MCF 10A (cell line): Measurements from ENCODE around the gene UQCC2. TPM values are rescaled to one million over a fixed set of nuclear protein-coding genes. Genes with fewer than 3 reads are reported as not detected.

Source experiments
- BruUV-seq: library from RNA; stranded (reverse); fragments of 400-500 nt; replicated peaks from 2 replicates; lab custom pipeline; 2021; lab: Mats Ljungman, UMichigan
- CTCF ChIA-PET: fragments of 300-600 bp; sonication (Branson Sonifier 250); formaldehyde crosslinking; extraction: SDS; loops from one replicate; lab custom pipeline; 2021; ENCODE audit warnings: antibody characterized with exemption, inconsistent platforms; lab: Yijun Ruan, JAX
- POLR2A ChIA-PET: fragments of 300-600, 350-650 bp; sonication (Branson Sonifier 250); formaldehyde crosslinking; extraction: SDS; loops from one replicate; lab custom pipeline; 2020; ENCODE audit warnings: antibody characterized with exemption, inconsistent platforms; lab: Yijun Ruan, JAX
- DNase-seq: peaks from one replicate; pipeline ENCODE4 v3.0.0-alpha.2; 2018; ENCODE audit not compliant: unreplicated experiment
- H3K27ac Mint-ChIP-seq: one replicate; pipeline ENCODE4 v1.8.0; 2022; ENCODE audit warnings: mild to moderate bottlenecking, low read depth, mixed read lengths; ENCODE audit not compliant: unreplicated experiment
- H3K27me3 Mint-ChIP-seq: one replicate; pipeline ENCODE4 v1.8.0; 2022; ENCODE audit warnings: mixed read lengths; ENCODE audit not compliant: insufficient read depth, unreplicated experiment
- H3K36me3 Mint-ChIP-seq: one replicate; pipeline ENCODE4 v1.8.0; 2022; ENCODE audit warnings: mild to moderate bottlenecking, moderate library complexity, mixed read lengths; ENCODE audit not compliant: insufficient read depth, unreplicated experiment
- H3K4me1 Mint-ChIP-seq: one replicate; pipeline ENCODE4 v1.8.0; 2022; ENCODE audit warnings: mixed read lengths; ENCODE audit not compliant: insufficient read depth, unreplicated experiment
- H3K4me3 Mint-ChIP-seq: one replicate; pipeline ENCODE4 v1.8.0; 2022; ENCODE audit warnings: mild to moderate bottlenecking, moderate library complexity, mixed read lengths; ENCODE audit not compliant: unreplicated experiment
- H3K9me3 Mint-ChIP-seq: one replicate; pipeline ENCODE4 v1.8.0; 2022; ENCODE audit warnings: mixed read lengths; ENCODE audit not compliant: unreplicated experiment
- CTCF ChIP-seq: fragments of 200-600 bp; IDR thresholded peaks from one replicate; pipeline ENCODE4 v1.8.0; 2022; ENCODE audit warnings: antibody characterized with exemption, mild to moderate bottlenecking; ENCODE audit not compliant: unreplicated experiment
- intact Hi-C: fragments of 100-400 bp; cut with micrococcal nuclease; formaldehyde crosslinking; loops from 2 replicates; pipeline ENCODE4 v1.14.1; 2022
- total RNA-seq: library from RNA; stranded (reverse); gene quantifications from 2 replicates; pipeline ENCODE4 v1.2.3, GENCODE V29; 2022

Gene UQCC2
- total RNA-seq, 1 experiment from 2014 or later = 122 TPM

DNA sequence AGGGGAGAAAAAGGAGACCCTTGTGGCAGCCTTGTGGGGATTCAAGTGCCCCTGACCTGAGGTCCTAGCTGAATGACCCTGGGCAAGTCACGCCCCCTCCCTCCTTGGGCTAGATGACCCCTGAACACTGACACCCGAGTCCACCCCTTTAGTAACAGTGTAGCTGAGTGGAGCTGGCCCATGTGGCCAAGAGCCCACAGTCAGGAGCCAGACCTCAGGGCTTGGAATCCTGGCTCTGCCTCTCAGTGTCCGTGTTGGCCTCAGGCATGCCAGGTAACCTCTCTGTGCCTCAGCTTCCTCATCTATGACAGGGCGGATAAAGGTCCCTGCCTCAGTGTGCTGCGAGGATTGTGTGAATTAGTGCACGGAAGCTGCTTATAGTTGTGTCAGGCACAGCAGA lies 20.9 kb upstream of the UQCC2 start:
- H3K9me3 Mint-ChIP-seq = no peaks in the 10 kb centered on the region
- H3K4me3 Mint-ChIP-seq = no peak overlapping the region
- no peaks in the 10 kb centered on the region for H3K4me1 Mint-ChIP-seq
- no TSS peak for BruUV-seq
- POLR2A ChIA-PET = no interaction called here
- TF ChIP-seq CTCF = no peak
- peaks cover 4% of the 10 kb centered on the region for H3K36me3 Mint-ChIP-seq
- no peak overlapping the region for H3K27ac Mint-ChIP-seq
- CTCF ChIA-PET = interaction anchor here (0.7 kb wide), 1 partner anchor 18 kb away, joined by 4 read pairs; no protein-coding TSS in a partner anchor
- no peaks in the 10 kb centered on the region for H3K27me3 Mint-ChIP-seq
- intact Hi-C loops = no loop called here
- no peak for DNase-seq

DNA sequence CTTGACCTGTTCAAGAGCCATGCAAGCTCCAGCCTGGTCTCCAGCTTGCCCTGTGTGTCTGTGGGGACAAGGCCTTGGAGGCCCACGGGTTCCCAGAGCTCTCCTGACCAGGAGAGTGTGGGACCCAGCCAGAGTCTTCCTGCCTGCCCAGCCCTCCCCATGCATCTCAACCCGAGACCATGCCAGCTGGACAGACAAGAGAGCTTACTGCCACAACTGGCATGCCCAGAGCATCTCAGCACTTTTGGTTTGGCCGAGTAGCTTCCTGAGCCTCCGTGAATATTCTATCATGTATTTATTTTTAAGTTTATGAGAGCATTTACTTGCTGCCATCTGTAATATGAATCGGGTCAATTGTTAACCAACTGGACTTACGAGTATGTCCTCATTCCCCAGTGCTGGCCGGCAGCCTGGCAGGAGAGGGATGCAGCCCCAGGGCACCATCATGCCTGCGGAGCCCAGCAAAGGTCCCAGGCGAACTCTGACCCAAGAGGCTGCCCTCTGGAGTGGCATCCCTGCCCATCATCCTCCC lies 20.3 kb upstream of the UQCC2 start:
- Mint-ChIP-seq H3K4me3 (no peak overlapping the region), H3K27ac (no peak overlapping the region), H3K36me3 (peaks cover 4% of the 10 kb centered on the region), H3K4me1 (no peaks in the 10 kb centered on the region), H3K27me3 (no peaks in the 10 kb centered on the region), H3K9me3 (no peaks in the 10 kb centered on the region)
- no peak for DNase-seq
- intact Hi-C loops = no loop called here
- no peak for TF ChIP-seq CTCF
- no TSS peak for BruUV-seq
- ChIA-PET POLR2A (no interaction called here), CTCF (interaction anchor here (0.6 to 1.6 kb wide), 2 partner anchors 14 to 29 kb away, joined by 3 to 6 read pairs; no protein-coding TSS in a partner anchor)

DNA sequence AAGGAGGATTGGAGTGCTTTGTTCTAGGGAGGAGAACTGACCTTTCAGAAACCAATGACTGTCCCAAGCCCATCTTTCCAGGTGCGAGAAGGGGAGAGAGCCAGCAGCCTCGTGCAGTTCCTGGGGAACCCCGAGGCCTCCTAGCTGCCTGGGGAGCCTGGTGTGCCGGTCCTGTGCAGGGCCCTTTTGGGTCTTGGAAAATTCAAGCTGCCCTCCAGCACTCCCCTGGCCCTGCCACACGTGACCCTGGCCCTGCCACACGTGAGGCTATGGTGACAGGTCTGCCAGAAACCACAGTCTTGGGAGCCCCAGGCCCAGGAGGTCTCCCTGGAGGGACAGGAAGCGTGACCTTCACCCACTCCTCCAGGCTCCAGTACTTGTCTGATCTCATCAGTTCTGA lies 19.5 kb upstream of the UQCC2 start:
- Mint-ChIP-seq H3K9me3 (no peaks in the 10 kb centered on the region), H3K36me3 (peaks cover 4% of the 10 kb centered on the region), H3K27me3 (no peaks in the 10 kb centered on the region), H3K4me3 (no peak overlapping the region), H3K4me1 (no peaks in the 10 kb centered on the region), H3K27ac (no peak overlapping the region)
- no peak for TF ChIP-seq CTCF
- no TSS peak for BruUV-seq
- no peak for DNase-seq
- ChIA-PET CTCF (interaction anchor here (1.6 kb wide), 1 partner anchor 15 kb away, joined by 6 read pairs; no protein-coding TSS in a partner anchor), POLR2A (no interaction called here)
- intact Hi-C loops = no loop called here

GRCh38 chr6:33730611-33731010 lies 19.1 kb upstream of the UQCC2 start:
- Mint-ChIP-seq H3K36me3 (peaks cover 4% of the 10 kb centered on the region), H3K4me3 (no peak overlapping the region), H3K4me1 (no peaks in the 10 kb centered on the region), H3K9me3 (no peaks in the 10 kb centered on the region), H3K27me3 (no peaks in the 10 kb centered on the region), H3K27ac (no peak overlapping the region)
- no TSS peak for BruUV-seq
- no peak for TF ChIP-seq CTCF
- CTCF ChIA-PET = interaction anchor here (1.6 to 1.7 kb wide), 2 partner anchors 15 to 41 kb away, joined by 3 to 6 read pairs; no protein-coding TSS in a partner anchor
- intact Hi-C loops = no loop called here
- POLR2A ChIA-PET = no interaction called here
- no peak for DNase-seq
